Thyroid gland (tissue), 4 donors: Measurements from ENCODE around the gene COL6A3. TPM values are rescaled to one million over a fixed set of nuclear protein-coding genes. Genes with fewer than 3 reads are reported as not detected.
A peak's percentile ranks its signal among the peaks of the same experiment; 100 is the strongest.
"Not testable (repeated sequence)": the region's sequence is repeated elsewhere in the genome, so short reads cannot be mapped to it uniquely, and the experiment has no call there.

Experiments used
- DNase-seq, 2 donors: peaks; one replicate each; pipeline ENCODE4 v3.0.0-alpha.2; 2019
- H3K27ac ChIP-seq, 3 donors: fragments of 200-600 bp; sonication (generic); 1 replicate in 2 of 3; 2 replicates in 1 of 3; pipeline ENCODE4 v1.5.1; 2016 to 2019; ENCODE audit warnings: mild to moderate bottlenecking in 1 of 3, moderate library complexity in 1 of 3
- H3K27me3 ChIP-seq: fragments of 200-600 bp; sonication (generic); one replicate; pipeline ENCODE4 v1.5.1; 2019
- H3K36me3 ChIP-seq, 2 donors: fragments of 200-600 bp; sonication (generic); one replicate each; pipeline ENCODE4 v1.5.1; 2016 to 2019
- H3K4me1 ChIP-seq, 2 donors: fragments of 200-600 bp; sonication (generic); one replicate each; pipeline ENCODE4 v1.5.1; 2017 to 2019
- H3K4me3 ChIP-seq, 3 donors: fragments of 200-600 bp; sonication (generic); replicated peaks in 1 of 3; 1 replicate in 2 of 3; 2 replicates in 1 of 3; pipeline ENCODE4 v1.5.1; 2016; ENCODE audit warnings: mild to moderate bottlenecking in 1 of 3
- H3K9me3 ChIP-seq: fragments of 200-600 bp; sonication (generic); one replicate; pipeline ENCODE4 v1.5.1; 2017
- POLR2A ChIP-seq, 2 donors: fragments of 450-650 bp; IDR thresholded peaks; one replicate each; pipeline ENCODE4 v1.6.1; 2017; ENCODE audit warnings: antibody characterized with exemption in 2 of 2, mild to moderate bottlenecking in 2 of 2, moderate library complexity in 1 of 2
- WGBS, 2 donors: methylation state at CpG; one replicate each; pipeline ENCODE4 v1.1.5; 2017; 5-methylcytosine and 5-hydroxymethylcytosine counted together
- intact Hi-C: fragments of 100-400 bp; cut with DNase I; formaldehyde crosslinking; loops from one replicate; pipeline ENCODE4 v1.15.1; 2023
- total RNA-seq, 4 donors: library from RNA; depleted of rRNA; stranded (reverse); fragments of >200 nt; gene quantifications; one replicate each; pipeline ENCODE4 v1.2.3, GENCODE V29; 2016
- TF ChIP-seq, protein P1 (sequence below), 6 experiments: fragments of 200-600 bp in 3 of 6; fragments of 450-650 bp in 3 of 6; sonication (generic) in 3 of 6; IDR thresholded peaks; one replicate each; pipeline ENCODE4 v1.5.1; 2016 to 2019; ENCODE audit warnings: antibody characterized with exemption in 6 of 6, mild to moderate bottlenecking in 2 of 6, inconsistent platforms in 1 of 6, moderate library complexity in 1 of 6

Gene COL6A3
- total RNA-seq, 4 donors from 2014 or later: 82.6 to 168 (median 146) TPM

DNA sequence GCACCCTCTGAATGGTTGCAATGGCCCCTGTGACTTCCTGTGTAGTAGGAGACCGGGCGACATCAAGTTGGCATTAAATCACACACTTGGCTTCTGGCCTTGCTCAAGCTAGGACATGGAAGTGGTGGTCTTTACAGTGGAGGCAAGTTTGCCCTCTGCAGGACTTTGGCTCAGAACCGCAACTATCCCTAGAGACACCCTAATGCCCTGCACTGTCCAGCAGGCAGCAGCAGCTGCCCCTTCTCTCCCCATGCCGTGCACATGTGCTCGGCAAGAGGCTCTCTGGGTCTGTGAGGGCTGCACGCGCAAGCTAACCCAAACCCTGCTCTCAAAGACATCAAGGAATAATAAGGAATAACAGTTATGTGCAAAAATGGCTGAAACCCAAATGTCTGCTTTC lies 106.5 kb downstream of the COL6A3 start:
- intact Hi-C loops: no loop called here
- Histone ChIP-seq H3K9me3 (no peaks in the 10 kb centered on the region), H3K4me3 (no peak overlapping the region), H3K27ac (peak overlapping the region in 1 of 3 donors; percentile 73), H3K4me1 (peaks cover 0 to 3% of the 10 kb centered on the region in 2 donors), H3K27me3 (no peaks in the 10 kb centered on the region), H3K36me3 (no peaks in the 10 kb centered on the region)
- no peak for DNase-seq
- TF ChIP-seq POLR2A (IDR thresholded peaks at IDR 0.05): no peak
- TF ChIP-seq, protein P1, sequence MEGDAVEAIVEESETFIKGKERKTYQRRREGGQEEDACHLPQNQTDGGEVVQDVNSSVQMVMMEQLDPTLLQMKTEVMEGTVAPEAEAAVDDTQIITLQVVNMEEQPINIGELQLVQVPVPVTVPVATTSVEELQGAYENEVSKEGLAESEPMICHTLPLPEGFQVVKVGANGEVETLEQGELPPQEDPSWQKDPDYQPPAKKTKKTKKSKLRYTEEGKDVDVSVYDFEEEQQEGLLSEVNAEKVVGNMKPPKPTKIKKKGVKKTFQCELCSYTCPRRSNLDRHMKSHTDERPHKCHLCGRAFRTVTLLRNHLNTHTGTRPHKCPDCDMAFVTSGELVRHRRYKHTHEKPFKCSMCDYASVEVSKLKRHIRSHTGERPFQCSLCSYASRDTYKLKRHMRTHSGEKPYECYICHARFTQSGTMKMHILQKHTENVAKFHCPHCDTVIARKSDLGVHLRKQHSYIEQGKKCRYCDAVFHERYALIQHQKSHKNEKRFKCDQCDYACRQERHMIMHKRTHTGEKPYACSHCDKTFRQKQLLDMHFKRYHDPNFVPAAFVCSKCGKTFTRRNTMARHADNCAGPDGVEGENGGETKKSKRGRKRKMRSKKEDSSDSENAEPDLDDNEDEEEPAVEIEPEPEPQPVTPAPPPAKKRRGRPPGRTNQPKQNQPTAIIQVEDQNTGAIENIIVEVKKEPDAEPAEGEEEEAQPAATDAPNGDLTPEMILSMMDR (IDR thresholded peaks at IDR 0.05): no peak
- 84 to 88% methylated on average over 7 of the region's 7 CpGs for WGBS, 2 donors

- Histone ChIP-seq H3K9me3 (no peaks in the 10 kb centered on the region), H3K27ac (no peak overlapping the region), H3K36me3 (no peaks in the 10 kb centered on the region), H3K27me3 (no peaks in the 10 kb centered on the region), H3K4me3 (no peak overlapping the region), H3K4me1 (peaks cover 0 to 3% of the 10 kb centered on the region in 2 donors)
- 94 to 99% methylated on average over 3 of the region's 3 CpGs for WGBS, 2 donors
- DNase-seq: no peak
- TF ChIP-seq, protein P1 (IDR thresholded peaks at IDR 0.05): no peak
- TF ChIP-seq POLR2A (IDR thresholded peaks at IDR 0.05): no peak
- intact Hi-C loops: no loop called here
Measured at GRCh38 chr2:237306787-237307170, 107.2 kb downstream of the COL6A3 start.

GRCh38 chr2:237306083-237306786 lies 107.7 kb downstream of the COL6A3 start:
- intact Hi-C loops: no loop called here
- Histone ChIP-seq H3K4me1 (peaks cover 0 to 3% of the 10 kb centered on the region in 2 donors), H3K27me3 (no peaks in the 10 kb centered on the region), H3K4me3 (no peak overlapping the region), H3K36me3 (no peaks in the 10 kb centered on the region), H3K27ac (no peak overlapping the region), H3K9me3 (no peaks in the 10 kb centered on the region)
- WGBS, 2 donors: 92% methylated on average over 6 to 7 of the region's 7 CpGs
- TF ChIP-seq POLR2A (IDR thresholded peaks at IDR 0.05): no peak
- TF ChIP-seq, protein P1 (IDR thresholded peaks at IDR 0.05): no peak
- no peak for DNase-seq

DNA sequence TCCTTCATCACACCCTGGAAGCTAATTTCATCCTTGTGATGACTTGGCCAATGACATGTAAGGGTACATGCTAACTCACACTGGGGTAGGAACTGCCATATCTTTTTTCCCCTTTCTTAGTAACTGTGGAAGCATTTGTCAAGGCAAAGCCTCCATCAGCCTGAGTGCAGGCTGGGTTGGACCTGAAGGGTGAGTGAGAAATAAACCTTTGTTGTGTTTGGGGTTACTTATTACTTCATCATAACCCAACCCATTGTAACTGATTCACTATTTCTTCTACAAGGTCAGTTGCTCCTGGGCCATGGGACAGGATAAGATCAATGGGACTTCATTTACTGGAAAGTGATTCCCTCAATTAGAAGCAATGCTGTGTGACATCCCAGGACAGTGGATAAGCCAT lies 108.4 kb downstream of the COL6A3 start:
- no peaks in the 10 kb centered on the region for H3K9me3 ChIP-seq
- H3K4me3 ChIP-seq: no peak overlapping the region
- DNase-seq: no peak
- H3K36me3 ChIP-seq: no peaks in the 10 kb centered on the region
- H3K27ac ChIP-seq: no peak overlapping the region
- peaks cover 0 to 3% of the 10 kb centered on the region in 2 donors for H3K4me1 ChIP-seq
- no peaks in the 10 kb centered on the region for H3K27me3 ChIP-seq
- no peak for TF ChIP-seq POLR2A (IDR thresholded peaks at IDR 0.05)
- intact Hi-C loops: no loop called here

GRCh38 chr2:237304763-237305514 lies 109.0 kb downstream of the COL6A3 start:
- no peaks in the 10 kb centered on the region for H3K27me3 ChIP-seq
- intact Hi-C loops: no loop called here
- no peak overlapping the region for H3K27ac ChIP-seq

GRCh38 chr2:237303244-237303643 lies 110.7 kb downstream of the COL6A3 start:
- H3K4me1 ChIP-seq: peaks cover 14 to 21% of the 10 kb centered on the region in 2 donors
- H3K9me3 ChIP-seq, H3K36me3 ChIP-seq, H3K4me3 ChIP-seq, H3K27ac ChIP-seq, DNase-seq, intact Hi-C loops, H3K27me3 ChIP-seq: not testable (repeated sequence)
- WGBS, 2 donors: 77 to 86% methylated on average over 1 of the region's 1 CpG

More at GRCh38 chr2:237304763-237305514, 109.0 kb downstream of the COL6A3 start:
- TF ChIP-seq POLR2A (IDR thresholded peaks at IDR 0.05): no peak
- TF ChIP-seq, protein P1 (IDR thresholded peaks at IDR 0.05): no peak
- H3K4me3 ChIP-seq: no peak overlapping the region
- H3K9me3 ChIP-seq: no peaks in the 10 kb centered on the region
- DNase-seq: no peak
- peaks cover 3 to 5% of the 10 kb centered on the region in 2 donors for H3K4me1 ChIP-seq
- WGBS, 2 donors: 93 to 98% methylated on average over 2 of the region's 2 CpGs
- no peaks in the 10 kb centered on the region for H3K36me3 ChIP-seq
